Measurements from ENCODE around the gene HSPBP1. TPM values are rescaled to one million over a fixed set of nuclear protein-coding genes. Genes with fewer than 3 reads are reported as not detected.

The HSPBP1 gene
- polyA plus RNA-seq, 1 donor from 2014 or later: 61.1 TPM

DNA sequence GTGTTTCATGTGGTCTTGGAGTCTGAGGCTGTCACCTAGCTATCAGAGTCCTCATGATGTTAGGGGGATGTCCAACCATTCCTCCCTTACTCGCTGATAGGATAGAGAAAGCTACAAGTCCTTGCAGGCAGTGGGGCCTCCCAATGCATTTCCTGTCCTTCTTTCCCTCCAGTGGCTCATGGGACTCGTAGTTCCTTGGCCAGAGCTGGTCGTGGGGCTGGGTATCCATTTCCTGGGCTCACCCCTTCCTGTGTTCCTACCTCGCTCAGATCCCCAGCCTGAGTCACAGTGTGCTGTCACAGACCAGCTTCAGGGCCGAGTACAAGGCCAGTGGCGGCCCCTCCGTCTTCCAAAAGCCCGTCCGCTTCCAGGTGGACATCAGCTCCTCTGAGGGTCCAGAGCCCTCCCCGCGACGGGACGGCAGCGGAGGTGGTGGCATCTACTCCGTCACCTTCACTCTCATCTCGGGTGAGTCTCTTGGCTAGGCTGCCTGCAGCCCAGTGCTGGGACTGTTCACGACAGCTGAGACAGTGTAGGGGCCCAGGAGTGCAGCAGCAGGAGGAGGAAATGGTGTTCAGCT is 26.2 kb upstream of the HSPBP1 start:
- Histone ChIP-seq H3K27me3 (ENCODE audit: insufficient read depth, low read depth, low read length) (no peaks in the 10 kb centered on the region), H3K9me2 (ENCODE audit: insufficient read depth, low read length) (no peaks in the 10 kb centered on the region), H3F3A (ENCODE audit: insufficient read depth, low read length, poor library complexity, severe bottlenecking) (no peaks in the 10 kb centered on the region), H3K9ac (ENCODE audit: low read length) (no peak overlapping the region), H3K79me2 (replicated peaks; ENCODE audit: insufficient read depth, low read length) (no peaks in the 10 kb centered on the region), H4K20me1 (ENCODE audit: insufficient read depth) (no peaks in the 10 kb centered on the region), H3K4me3 (ENCODE audit: low read length) (no peak overlapping the region), H2AFZ (ENCODE audit: low read depth, low read length) (no peak overlapping the region), H3K36me3 (ENCODE audit: insufficient read depth, low read length) (no peaks in the 10 kb centered on the region), H3K9me3 (ENCODE audit: low read length) (no peaks in the 10 kb centered on the region), H3K27ac (ENCODE audit: low read length) (no peak overlapping the region), H3K4me2 (ENCODE audit: low read length) (no peak overlapping the region)
- TF ChIP-seq, protein P1, sequence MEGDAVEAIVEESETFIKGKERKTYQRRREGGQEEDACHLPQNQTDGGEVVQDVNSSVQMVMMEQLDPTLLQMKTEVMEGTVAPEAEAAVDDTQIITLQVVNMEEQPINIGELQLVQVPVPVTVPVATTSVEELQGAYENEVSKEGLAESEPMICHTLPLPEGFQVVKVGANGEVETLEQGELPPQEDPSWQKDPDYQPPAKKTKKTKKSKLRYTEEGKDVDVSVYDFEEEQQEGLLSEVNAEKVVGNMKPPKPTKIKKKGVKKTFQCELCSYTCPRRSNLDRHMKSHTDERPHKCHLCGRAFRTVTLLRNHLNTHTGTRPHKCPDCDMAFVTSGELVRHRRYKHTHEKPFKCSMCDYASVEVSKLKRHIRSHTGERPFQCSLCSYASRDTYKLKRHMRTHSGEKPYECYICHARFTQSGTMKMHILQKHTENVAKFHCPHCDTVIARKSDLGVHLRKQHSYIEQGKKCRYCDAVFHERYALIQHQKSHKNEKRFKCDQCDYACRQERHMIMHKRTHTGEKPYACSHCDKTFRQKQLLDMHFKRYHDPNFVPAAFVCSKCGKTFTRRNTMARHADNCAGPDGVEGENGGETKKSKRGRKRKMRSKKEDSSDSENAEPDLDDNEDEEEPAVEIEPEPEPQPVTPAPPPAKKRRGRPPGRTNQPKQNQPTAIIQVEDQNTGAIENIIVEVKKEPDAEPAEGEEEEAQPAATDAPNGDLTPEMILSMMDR (IDR thresholded peaks at IDR 0.05; ENCODE audit: poor library complexity, severe bottlenecking): no peak
- TF ChIP-seq TAF1 (IDR thresholded peaks at IDR 0.05; ENCODE audit: low read depth) (no peak), MXI1 (conservative IDR thresholded peaks at IDR 0.05; ENCODE audit: poor library complexity, severe bottlenecking) (no peak), RAD21 (conservative IDR thresholded peaks at IDR 0.05) (no peak), EP300 (conservative IDR thresholded peaks at IDR 0.05; ENCODE audit: poor library complexity, severe bottlenecking) (no peak), SMC3 (conservative IDR thresholded peaks at IDR 0.05; ENCODE audit: poor library complexity) (no peak), POLR2AphosphoS5 (IDR thresholded peaks at IDR 0.05) (no peak), EZH2 (IDR thresholded peaks at IDR 0.05; ENCODE audit: borderline replicate concordance, insufficient read depth, low read length, poor library complexity, severe bottlenecking) (no peak)
- TF ChIP-seq, protein P2, sequence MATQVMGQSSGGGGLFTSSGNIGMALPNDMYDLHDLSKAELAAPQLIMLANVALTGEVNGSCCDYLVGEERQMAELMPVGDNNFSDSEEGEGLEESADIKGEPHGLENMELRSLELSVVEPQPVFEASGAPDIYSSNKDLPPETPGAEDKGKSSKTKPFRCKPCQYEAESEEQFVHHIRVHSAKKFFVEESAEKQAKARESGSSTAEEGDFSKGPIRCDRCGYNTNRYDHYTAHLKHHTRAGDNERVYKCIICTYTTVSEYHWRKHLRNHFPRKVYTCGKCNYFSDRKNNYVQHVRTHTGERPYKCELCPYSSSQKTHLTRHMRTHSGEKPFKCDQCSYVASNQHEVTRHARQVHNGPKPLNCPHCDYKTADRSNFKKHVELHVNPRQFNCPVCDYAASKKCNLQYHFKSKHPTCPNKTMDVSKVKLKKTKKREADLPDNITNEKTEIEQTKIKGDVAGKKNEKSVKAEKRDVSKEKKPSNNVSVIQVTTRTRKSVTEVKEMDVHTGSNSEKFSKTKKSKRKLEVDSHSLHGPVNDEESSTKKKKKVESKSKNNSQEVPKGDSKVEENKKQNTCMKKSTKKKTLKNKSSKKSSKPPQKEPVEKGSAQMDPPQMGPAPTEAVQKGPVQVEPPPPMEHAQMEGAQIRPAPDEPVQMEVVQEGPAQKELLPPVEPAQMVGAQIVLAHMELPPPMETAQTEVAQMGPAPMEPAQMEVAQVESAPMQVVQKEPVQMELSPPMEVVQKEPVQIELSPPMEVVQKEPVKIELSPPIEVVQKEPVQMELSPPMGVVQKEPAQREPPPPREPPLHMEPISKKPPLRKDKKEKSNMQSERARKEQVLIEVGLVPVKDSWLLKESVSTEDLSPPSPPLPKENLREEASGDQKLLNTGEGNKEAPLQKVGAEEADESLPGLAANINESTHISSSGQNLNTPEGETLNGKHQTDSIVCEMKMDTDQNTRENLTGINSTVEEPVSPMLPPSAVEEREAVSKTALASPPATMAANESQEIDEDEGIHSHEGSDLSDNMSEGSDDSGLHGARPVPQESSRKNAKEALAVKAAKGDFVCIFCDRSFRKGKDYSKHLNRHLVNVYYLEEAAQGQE (IDR thresholded peaks at IDR 0.05; ENCODE audit: borderline replicate concordance): no peak

DNA sequence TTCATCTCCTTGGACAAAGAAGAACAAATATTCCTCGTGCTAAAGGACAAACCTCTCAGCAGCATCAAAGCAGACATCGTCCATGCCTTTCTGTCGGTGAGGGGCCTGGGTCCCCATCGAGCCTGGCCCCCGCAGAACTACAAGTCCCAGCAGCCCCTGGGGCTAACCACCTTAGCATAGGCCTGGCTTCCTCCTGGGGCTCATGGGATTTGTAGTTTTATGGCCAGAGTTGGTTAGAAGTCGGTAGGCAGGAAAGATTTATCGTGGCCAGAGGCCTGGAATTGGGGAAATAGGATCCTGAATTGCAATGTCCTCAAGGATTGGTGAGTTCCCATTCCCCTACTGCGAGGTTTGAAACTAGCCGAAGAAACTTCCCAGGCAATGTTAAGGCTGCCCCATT is 25.6 kb upstream of the HSPBP1 start:
- H3F3A ChIP-seq (ENCODE audit: insufficient read depth, low read length, poor library complexity, severe bottlenecking): no peaks in the 10 kb centered on the region
- H3K27me3 ChIP-seq (ENCODE audit: insufficient read depth, low read depth, low read length): no peaks in the 10 kb centered on the region
- no peaks in the 10 kb centered on the region for H3K36me3 ChIP-seq (ENCODE audit: insufficient read depth, low read length)
- no peaks in the 10 kb centered on the region for H3K9me3 ChIP-seq (ENCODE audit: low read length)
- H4K20me1 ChIP-seq (ENCODE audit: insufficient read depth): no peaks in the 10 kb centered on the region
- no peak overlapping the region for H3K9ac ChIP-seq (ENCODE audit: low read length)
- no peak overlapping the region for H2AFZ ChIP-seq (ENCODE audit: low read depth, low read length)
- no peak for TF ChIP-seq MXI1 (conservative IDR thresholded peaks at IDR 0.05; ENCODE audit: poor library complexity, severe bottlenecking)
- no peak for TF ChIP-seq TAF1 (IDR thresholded peaks at IDR 0.05; ENCODE audit: low read depth)
- TF ChIP-seq EP300 (conservative IDR thresholded peaks at IDR 0.05; ENCODE audit: poor library complexity, severe bottlenecking): no peak
- no peak for TF ChIP-seq RAD21 (conservative IDR thresholded peaks at IDR 0.05)
- TF ChIP-seq SMC3 (conservative IDR thresholded peaks at IDR 0.05; ENCODE audit: poor library complexity): no peak
- TF ChIP-seq, protein P1 (IDR thresholded peaks at IDR 0.05; ENCODE audit: poor library complexity, severe bottlenecking): no peak
- no peak for TF ChIP-seq POLR2AphosphoS5 (IDR thresholded peaks at IDR 0.05)
- TF ChIP-seq, protein P2 (IDR thresholded peaks at IDR 0.05; ENCODE audit: borderline replicate concordance): no peak
- TF ChIP-seq EZH2 (IDR thresholded peaks at IDR 0.05; ENCODE audit: borderline replicate concordance, insufficient read depth, low read length, poor library complexity, severe bottlenecking): no peak
- no peak overlapping the region for H3K4me3 ChIP-seq (ENCODE audit: low read length)
- H3K27ac ChIP-seq (ENCODE audit: low read length): no peak overlapping the region
- H3K79me2 ChIP-seq (replicated peaks; ENCODE audit: insufficient read depth, low read length): no peaks in the 10 kb centered on the region
- H3K4me2 ChIP-seq (ENCODE audit: low read length): no peak overlapping the region
- no peaks in the 10 kb centered on the region for H3K9me2 ChIP-seq (ENCODE audit: insufficient read depth, low read length)

Measured in neural cell (in vitro differentiated cells).